Measurements from ENCODE around the gene PMAIP1. TPM values are rescaled to one million over a fixed set of nuclear protein-coding genes. Genes with fewer than 3 reads are reported as not detected.

Gene PMAIP1
- total and polyA plus RNA-seq, 2 of the 8 experiments (the other 6 are each of a cell fraction or from before 2014, with no cell fraction given), result 51.7 to 84.1 TPM

DNA sequence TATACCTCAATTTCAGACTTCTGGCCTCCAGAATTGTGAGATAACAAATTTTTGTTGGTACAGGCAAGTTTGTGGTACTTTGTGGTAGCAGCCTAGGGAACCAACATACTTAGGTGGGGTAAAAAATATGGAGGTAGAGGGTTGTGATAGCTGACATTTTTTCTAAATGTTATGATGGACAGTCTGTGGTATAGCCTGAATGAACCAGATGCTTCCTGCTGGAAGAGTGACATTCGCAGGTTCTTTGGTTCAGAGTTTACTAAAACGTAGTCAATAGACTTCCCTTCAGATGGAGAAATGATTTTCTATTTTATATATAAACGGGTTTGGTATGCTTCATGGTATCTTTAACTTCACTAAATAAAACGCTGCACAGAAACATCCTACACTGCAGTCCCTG lies 42.8 kb downstream of the PMAIP1 start:
- no peak for FAIRE-seq
- H3K4me2 ChIP-seq (ENCODE audit: insufficient read depth in 1 of 2, low read depth in 2 of 2, low read length in 2 of 2), result no peak overlapping the region
- no peak overlapping the region for H4K5ac ChIP-seq (ENCODE audit: insufficient read length, low read depth, low read length)
- H2AK5ac ChIP-seq (ENCODE audit: low read depth, low read length), result no peak overlapping the region
- H2BK120ac ChIP-seq (replicated peaks; ENCODE audit: low read depth, low read length), result no peak overlapping the region
- H3K4me3 ChIP-seq (ENCODE audit: extremely low read depth in 1 of 4, insufficient read depth in 2 of 4, low read depth in 3 of 4, low read length in 4 of 4), result no peak overlapping the region
- no peak overlapping the region for H3K4ac ChIP-seq (replicated peaks; ENCODE audit: insufficient read length, low read depth, low read length)
- no peaks in the 10 kb centered on the region for H3K9me3 ChIP-seq (ENCODE audit: insufficient read depth in 2 of 2, low read depth in 1 of 2, low read length in 1 of 2)
- no peak overlapping the region for H3K56ac ChIP-seq (replicated peaks; ENCODE audit: insufficient read length, low read depth, low read length)
- H2BK15ac ChIP-seq (ENCODE audit: low read length), result no peak overlapping the region
- peak overlapping the region; percentile 11 for H4K91ac ChIP-seq (replicated peaks; ENCODE audit: insufficient read length, low read length)
- CTCF ChIA-PET (ENCODE audit: partially characterized antibody), result interaction anchor here (1.0 kb wide), 1 partner anchor 104 kb away, joined by 3 read pairs; no protein-coding TSS in a partner anchor
- no peaks in the 10 kb centered on the region for H4K20me1 ChIP-seq (replicated peaks in 1 of 2; ENCODE audit: control insufficient read depth in 1 of 2, insufficient read depth in 2 of 2, low read length in 2 of 2)
- H3K23me2 ChIP-seq (ENCODE audit: low read depth, low read length), result no peaks in the 10 kb centered on the region
- H3K36me3 ChIP-seq (ENCODE audit: control insufficient read depth in 2 of 4, insufficient read depth in 4 of 4, low read length in 3 of 4), result no peaks in the 10 kb centered on the region
- no peaks in the 10 kb centered on the region for H3K79me1 ChIP-seq (ENCODE audit: low read depth, low read length)
- 91% methylated on average over 4 of the region's 4 CpGs; no CpG with 5 or more reads in 1 of the 2 experiments for WGBS, 2 experiments (ENCODE audit: extremely low coverage in 1 of 2, insufficient coverage in 1 of 2, insufficient read length in 1 of 2, insufficient replicate concordance in 2 of 2, low coverage in 1 of 2, low lambda C conversion rate in 2 of 2, missing lambda C conversion rate in 1 of 2)
- H3K14ac ChIP-seq (ENCODE audit: insufficient read length), result no peak overlapping the region
- no peak overlapping the region for H2BK5ac ChIP-seq (ENCODE audit: low read depth, low read length)
- H2AFZ ChIP-seq (ENCODE audit: low read length), result no peak overlapping the region
- H3K27ac ChIP-seq (ENCODE audit: low read depth, low read length), result no peak overlapping the region
- no peak overlapping the region for H4K8ac ChIP-seq (ENCODE audit: extremely low read depth, insufficient read depth, low read length)
- 0 out of 7 replicates have a peak, but pooled peaks cover 0 to under 1% (median 0%) of the 10 kb centered on the region in 4 experiments for H3K4me1 ChIP-seq (replicated peaks in 1 of 4; ENCODE audit: control insufficient read depth in 3 of 4, insufficient read depth in 4 of 4, low read length in 3 of 4)
- no peak for DNase-seq (ENCODE audit: low read depth in 1 of 2, low spot score in 2 of 2)
- no peak overlapping the region for H3K23ac ChIP-seq (ENCODE audit: insufficient read length)
- H3K27me3 ChIP-seq (replicated peaks in 1 of 4; ENCODE audit: control insufficient read depth in 3 of 4, extremely low read depth in 1 of 4, insufficient read depth in 3 of 4, low read length in 3 of 4), result no peaks in the 10 kb centered on the region; a peak in 1 of 7 replicates
- no peak overlapping the region for H3K9ac ChIP-seq (replicated peaks in 1 of 4; ENCODE audit: extremely low read depth in 1 of 4, low read depth in 3 of 4, low read length in 3 of 4)
- H3K18ac ChIP-seq (ENCODE audit: extremely low read depth, low read length), result no peak overlapping the region
- POLR2A ChIA-PET (ENCODE audit: partially characterized antibody), result interaction anchor here (2.7 kb wide), 1 partner anchor 43 kb away, joined by 9 read pairs; the partner anchor contains the start of gene PMAIP1
- H2BK12ac ChIP-seq (ENCODE audit: low read depth, low read length), result no peak overlapping the region
- no peaks in the 10 kb centered on the region for H3K79me2 ChIP-seq (ENCODE audit: control insufficient read depth in 1 of 2, insufficient read depth in 2 of 2, low read length in 2 of 2)
- no peak overlapping the region for H2BK20ac ChIP-seq (ENCODE audit: low read length)
- TF ChIP-seq CREB1 (IDR thresholded peaks at IDR 0.05) (no peak), CBX5 (IDR thresholded peaks at IDR 0.05; ENCODE audit: low read depth, low read length) (no peak), NRF1 (IDR thresholded peaks at IDR 0.05; ENCODE audit: low read depth, low read length) (no peak), BCL11A (IDR thresholded peaks at IDR 0.05; ENCODE audit: low read depth in 2 of 2, low read length in 2 of 2) (no peak), FOSL1 (IDR thresholded peaks at IDR 0.05; ENCODE audit: insufficient read depth, low read depth, low read length) (no peak), YY1 (IDR thresholded peaks at IDR 0.05; ENCODE audit: low read depth, low read length) (no peak), ZNF274 (IDR thresholded peaks at IDR 0.05; ENCODE audit: borderline replicate concordance, extremely low read depth, low read length) (no peak), SIN3A (conservative IDR thresholded peaks at IDR 0.05 in 1 of 2, IDR thresholded peaks at IDR 0.05 in 1 of 2; ENCODE audit: low read depth in 1 of 2, low read length in 2 of 2) (no peak), EGR1 (IDR thresholded peaks at IDR 0.05; ENCODE audit: borderline replicate concordance, low read depth, low read length) (no peak), RXRA (IDR thresholded peaks at IDR 0.05; ENCODE audit: insufficient read depth, low read depth, low read length) (no peak), SIX5 (IDR thresholded peaks at IDR 0.05; ENCODE audit: low read depth, low read length) (no peak), MAFK (IDR thresholded peaks at IDR 0.05; ENCODE audit: low read depth, low read length) (no peak), KDM1A (IDR thresholded peaks at IDR 0.05; ENCODE audit: borderline replicate concordance, low read length) (no peak), POU5F1 (IDR thresholded peaks at IDR 0.05; ENCODE audit: low read depth, low read length) (no peak)
- TF ChIP-seq, protein P1, sequence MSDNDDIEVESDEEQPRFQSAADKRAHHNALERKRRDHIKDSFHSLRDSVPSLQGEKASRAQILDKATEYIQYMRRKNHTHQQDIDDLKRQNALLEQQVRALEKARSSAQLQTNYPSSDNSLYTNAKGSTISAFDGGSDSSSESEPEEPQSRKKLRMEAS (IDR thresholded peaks at IDR 0.05), result no peak
